Measurements from ENCODE around the gene TBC1D2B.

DNA sequence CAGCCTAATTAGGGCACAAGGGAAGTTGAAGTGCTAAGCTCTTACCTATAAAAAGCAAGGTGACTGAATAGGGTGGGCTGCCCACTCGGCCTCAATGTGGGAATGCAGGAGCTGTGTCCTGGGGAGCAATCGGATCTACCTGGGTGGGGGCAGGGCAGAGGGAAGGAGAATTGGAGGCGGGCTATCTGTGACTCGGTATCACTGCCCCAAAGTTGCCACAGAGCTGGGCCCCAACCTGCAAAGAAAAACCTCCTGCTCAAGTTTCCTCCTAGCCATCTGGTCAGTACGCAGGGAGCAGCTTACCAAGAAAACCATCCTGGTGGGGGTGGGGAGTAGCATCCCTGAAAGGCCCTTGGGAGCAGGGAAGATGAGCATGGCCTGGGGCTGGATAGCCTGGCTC lies 43.0 kb upstream of the TBC1D2B start:
- no peak for TF ChIP-seq RFX5 (IDR thresholded peaks at IDR 0.05; ENCODE audit: low read depth, low read length)
- no peak for TF ChIP-seq CEBPB (IDR thresholded peaks at IDR 0.05; ENCODE audit: low read depth, low read length)
- TF ChIP-seq FOS (IDR thresholded peaks at IDR 0.05; ENCODE audit: low read depth, low read length), result no peak
- TF ChIP-seq, protein P1, sequence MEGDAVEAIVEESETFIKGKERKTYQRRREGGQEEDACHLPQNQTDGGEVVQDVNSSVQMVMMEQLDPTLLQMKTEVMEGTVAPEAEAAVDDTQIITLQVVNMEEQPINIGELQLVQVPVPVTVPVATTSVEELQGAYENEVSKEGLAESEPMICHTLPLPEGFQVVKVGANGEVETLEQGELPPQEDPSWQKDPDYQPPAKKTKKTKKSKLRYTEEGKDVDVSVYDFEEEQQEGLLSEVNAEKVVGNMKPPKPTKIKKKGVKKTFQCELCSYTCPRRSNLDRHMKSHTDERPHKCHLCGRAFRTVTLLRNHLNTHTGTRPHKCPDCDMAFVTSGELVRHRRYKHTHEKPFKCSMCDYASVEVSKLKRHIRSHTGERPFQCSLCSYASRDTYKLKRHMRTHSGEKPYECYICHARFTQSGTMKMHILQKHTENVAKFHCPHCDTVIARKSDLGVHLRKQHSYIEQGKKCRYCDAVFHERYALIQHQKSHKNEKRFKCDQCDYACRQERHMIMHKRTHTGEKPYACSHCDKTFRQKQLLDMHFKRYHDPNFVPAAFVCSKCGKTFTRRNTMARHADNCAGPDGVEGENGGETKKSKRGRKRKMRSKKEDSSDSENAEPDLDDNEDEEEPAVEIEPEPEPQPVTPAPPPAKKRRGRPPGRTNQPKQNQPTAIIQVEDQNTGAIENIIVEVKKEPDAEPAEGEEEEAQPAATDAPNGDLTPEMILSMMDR (conservative IDR thresholded peaks at IDR 0.05; ENCODE audit: low read depth, low read length), result no peak
- TF ChIP-seq RAD21 (IDR thresholded peaks at IDR 0.05; ENCODE audit: low read length), result no peak
- no peak for TF ChIP-seq SMC3 (IDR thresholded peaks at IDR 0.05; ENCODE audit: low read depth, low read length)
- TF ChIP-seq CHD1 (IDR thresholded peaks at IDR 0.05; ENCODE audit: low read depth, low read length), result no peak
- no peak for TF ChIP-seq POLR2A (IDR thresholded peaks at IDR 0.05; ENCODE audit: low read depth, low read length)
- TF ChIP-seq, protein P2, sequence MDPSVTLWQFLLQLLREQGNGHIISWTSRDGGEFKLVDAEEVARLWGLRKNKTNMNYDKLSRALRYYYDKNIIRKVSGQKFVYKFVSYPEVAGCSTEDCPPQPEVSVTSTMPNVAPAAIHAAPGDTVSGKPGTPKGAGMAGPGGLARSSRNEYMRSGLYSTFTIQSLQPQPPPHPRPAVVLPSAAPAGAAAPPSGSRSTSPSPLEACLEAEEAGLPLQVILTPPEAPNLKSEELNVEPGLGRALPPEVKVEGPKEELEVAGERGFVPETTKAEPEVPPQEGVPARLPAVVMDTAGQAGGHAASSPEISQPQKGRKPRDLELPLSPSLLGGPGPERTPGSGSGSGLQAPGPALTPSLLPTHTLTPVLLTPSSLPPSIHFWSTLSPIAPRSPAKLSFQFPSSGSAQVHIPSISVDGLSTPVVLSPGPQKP (IDR thresholded peaks at IDR 0.05; ENCODE audit: borderline replicate concordance, low read depth, low read length), result no peak
- no peak for TF ChIP-seq MAZ (IDR thresholded peaks at IDR 0.05; ENCODE audit: borderline replicate concordance, low read depth, low read length)
- no peak for TF ChIP-seq RCOR1 (IDR thresholded peaks at IDR 0.05; ENCODE audit: insufficient replicate concordance, low read length)

All from IMR-90 (cell line).